Stimulated activated CD4-positive, alpha-beta T cell treated with anti-CD3 and anti-CD28 coated beads, Interleukin-15, amount 100 ng/mL, for 48 hours (primary cell): ENCODE measurements around the gene SARS1.
"Not testable (repeated sequence)": the region's sequence is repeated elsewhere in the genome, so short reads cannot be mapped to it uniquely, and the experiment has no call there.

Experiments
- DNase-seq, 2 donors: peaks; one replicate each; pipeline ENCODE4 v3.0.0-alpha.2; 2020; ENCODE audit warnings: low read depth in 2 of 2

Gene SARS1

DNA sequence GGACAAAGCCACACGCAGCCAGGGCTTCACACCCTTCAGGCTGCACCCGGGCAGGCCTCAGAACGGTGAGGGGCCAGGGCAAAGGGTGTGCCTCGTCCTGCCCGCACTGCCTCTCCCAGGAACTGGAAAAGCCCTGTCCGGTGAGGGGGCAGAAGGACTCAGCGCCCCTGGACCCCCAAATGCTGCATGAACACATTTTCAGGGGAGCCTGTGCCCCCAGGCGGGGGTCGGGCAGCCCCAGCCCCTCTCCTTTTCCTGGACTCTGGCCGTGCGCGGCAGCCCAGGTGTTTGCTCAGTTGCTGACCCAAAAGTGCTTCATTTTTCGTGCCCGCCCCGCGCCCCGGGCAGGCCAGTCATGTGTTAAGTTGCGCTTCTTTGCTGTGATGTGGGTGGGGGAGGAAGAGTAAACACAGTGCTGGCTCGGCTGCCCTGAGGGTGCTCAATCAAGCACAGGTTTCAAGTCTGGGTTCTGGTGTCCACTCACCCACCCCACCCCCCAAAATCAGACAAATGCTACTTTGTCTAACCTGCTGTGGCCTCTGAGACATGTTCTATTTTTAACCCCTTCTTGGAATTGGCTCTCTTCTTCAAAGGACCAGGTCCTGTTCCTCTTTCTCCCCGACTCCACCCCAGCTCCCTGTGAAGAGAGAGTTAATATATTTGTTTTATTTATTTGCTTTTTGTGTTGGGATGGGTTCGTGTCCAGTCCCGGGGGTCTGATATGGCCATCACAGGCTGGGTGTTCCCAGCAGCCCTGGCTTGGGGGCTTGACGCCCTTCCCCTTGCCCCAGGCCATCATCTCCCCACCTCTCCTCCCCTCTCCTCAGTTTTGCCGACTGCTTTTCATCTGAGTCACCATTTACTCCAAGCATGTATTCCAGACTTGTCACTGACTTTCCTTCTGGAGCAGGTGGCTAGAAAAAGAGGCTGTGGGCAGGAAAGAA lies 61.1 kb downstream of the SARS1 start:
- no peak for DNase-seq

DNA sequence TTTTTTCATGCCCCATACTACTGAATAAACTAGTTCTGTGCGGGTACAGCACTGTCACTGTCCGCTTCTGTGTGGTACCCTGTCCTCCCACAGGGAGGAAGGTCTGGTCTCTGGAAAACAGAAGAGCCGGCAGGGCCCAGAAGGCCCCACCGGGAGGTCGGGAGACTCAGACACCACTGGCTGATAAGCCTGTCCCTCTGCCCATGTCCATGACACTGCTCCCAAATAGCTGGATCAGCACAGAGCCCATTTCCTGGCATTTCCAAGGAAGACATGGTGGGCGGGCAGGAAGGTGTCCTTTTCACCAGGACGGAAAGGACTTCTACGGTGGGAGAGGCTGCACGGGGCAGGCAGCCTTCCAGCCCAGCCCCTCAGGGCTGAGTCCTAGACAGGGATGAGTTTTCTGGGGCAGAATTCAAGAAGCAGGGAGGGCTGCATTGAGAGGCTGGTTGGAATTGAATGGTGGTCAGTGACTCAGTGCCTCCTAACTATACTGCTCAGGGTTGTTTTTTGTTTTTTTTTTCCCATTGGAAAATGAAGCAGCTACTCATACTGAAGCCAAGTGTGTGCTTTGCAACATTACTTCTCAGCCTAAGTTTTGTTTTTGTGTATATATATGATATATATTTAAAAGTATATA lies 62.1 kb downstream of the SARS1 start:
- DNase-seq: no peak

GRCh38 chr1:109277434-109278204 lies 63.9 kb downstream of the SARS1 start:
- DNase-seq: peak; percentile 32 to 60

DNA sequence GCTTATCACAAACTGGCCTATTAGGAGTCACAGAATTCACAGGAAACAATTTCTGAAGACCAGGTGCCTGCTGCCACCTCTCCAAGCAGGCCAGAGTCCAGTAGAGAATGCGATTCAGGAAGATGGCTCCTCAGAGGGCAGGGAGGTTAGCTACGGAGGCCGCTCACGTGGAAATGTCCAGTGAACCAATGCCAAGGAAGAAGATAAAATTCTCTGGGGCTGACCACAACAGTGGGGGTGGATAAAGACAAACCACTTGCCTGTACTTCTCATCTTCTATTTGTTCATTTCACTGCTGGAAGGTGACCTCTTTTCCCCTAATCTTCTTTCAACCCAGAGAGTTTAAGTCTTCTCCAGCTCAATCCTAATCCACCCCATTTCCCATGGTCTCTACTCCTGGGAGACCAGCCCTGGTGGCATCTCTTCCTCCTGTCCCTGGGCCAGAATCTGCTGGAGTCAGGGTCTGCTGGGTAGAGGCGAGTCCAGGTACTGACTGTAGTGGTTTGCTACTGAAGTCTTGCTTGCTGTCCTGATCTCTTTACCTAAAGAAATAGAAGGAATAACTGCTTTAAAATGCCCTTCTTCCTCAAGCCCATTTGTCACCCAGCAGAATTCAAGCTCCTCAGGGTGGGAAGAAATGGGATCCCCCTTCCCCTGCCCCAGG lies 66.0 kb downstream of the SARS1 start:
- no peak for DNase-seq

DNA sequence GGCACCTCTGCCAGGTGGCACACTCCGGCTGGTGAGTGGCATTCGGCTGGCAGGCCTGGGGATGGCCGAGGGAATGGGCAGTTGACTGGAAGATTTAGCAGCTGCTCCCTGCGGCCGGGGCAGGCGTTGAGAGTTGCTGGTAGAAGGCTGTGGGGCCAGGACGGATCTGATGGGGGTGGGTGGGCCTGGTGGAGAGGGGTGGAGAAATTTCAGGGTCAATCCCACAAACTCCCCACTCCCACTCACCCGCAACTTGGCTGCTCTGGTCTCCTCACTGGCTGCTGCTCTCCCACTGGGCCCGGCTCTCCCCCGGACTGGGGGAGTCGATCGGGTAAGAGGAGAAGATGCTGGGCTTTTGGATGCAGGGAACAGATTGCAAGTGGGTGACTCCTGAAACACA lies 67.1 kb downstream of the SARS1 start:
- no peak for DNase-seq

DNA sequence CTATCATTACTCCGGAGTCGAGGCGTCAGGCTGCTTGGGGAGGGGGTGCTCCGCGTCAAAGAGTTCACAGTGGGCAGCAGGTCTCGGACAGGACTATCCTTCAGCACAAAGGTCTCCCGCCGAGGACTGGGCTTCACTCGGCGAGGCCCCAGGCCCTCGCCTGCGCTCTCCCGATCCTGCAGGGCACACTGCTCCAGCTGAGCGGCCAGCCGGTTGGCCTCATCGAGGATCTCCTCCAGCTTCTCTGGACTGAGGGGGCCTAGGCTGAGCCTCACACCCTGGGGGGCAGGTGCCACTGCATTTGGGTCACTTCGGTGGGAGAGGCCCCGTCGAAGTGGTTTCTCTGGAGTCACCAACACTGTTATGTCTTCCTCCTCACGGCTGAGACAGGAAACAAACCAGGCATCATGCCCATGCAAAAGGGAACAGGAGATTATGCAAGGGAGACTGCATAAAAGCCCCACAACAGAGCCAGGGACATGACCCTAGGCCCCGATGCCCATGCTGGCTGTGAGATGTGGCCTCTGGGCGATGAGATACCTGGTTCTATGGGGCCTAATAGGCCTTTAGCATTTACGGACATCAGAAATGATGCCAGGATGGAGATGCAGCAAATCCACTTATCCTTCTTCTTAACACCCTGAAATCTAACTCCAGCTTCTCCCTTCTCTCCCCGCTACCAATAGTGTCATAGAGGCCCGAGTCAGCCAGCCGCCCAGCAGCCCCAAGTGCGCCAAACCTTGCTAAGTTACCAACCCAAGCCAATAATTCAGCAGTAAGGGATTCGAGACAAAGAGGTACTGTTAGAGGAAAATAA lies 68.2 kb downstream of the SARS1 start:
- DNase-seq: no peak

DNA sequence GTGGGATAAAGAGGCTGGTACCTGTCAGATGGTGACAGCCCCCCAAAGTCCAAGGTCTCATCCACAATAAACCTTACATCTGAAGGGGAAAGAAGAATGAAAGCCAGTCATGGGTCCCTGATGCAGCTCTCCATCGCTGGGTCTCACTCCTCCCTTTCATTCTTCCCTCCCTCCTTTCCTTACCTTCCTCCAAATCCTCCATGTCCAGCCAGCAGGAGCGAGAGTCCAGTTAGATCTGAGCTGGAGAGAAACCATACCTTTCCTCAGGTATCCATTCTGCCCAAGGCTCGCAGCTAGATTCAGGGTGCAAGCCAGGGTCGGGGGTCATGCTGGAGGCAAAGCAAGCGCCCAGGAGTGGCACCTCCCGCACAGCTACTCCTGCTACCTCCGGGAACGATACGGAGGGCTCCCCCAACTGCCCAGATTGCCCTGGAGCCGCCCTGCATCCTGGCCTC lies 68.8 kb downstream of the SARS1 start:
- no peak for DNase-seq

GRCh38 chr1:109282952-109283747 lies 69.4 kb downstream of the SARS1 start, which contains the start of gene PSRC1:
Gene PSRC1, minus strand, starts transcription at chr1:109283145.
- peak; percentile 77 to 83 for DNase-seq

- DNase-seq: no peak
Measured at GRCh38 chr1:109283748-109284600, 70.3 kb downstream of the SARS1 start.

DNA sequence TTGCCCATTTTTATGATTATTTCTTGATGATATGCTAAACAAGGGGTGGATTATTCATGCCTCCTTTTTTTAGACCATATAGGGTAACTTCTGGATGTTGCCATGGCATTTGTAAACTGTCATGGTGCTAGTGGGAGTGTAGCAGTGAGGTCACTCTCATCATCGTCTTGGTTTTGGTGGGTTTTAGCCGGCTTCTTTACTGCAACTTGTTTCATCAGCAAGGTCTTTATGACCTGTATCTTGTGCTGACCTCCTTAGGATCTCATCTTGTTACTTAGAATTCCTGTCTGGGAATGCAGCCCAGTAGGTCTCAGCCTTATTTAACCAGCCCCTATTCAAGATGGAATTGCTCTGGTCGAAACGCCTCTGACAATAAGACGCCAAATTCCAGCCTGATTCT lies 73.0 kb downstream of the SARS1 start:
- not testable (repeated sequence) for DNase-seq
